ENCODE data around the gene PLCL2.

DNA sequence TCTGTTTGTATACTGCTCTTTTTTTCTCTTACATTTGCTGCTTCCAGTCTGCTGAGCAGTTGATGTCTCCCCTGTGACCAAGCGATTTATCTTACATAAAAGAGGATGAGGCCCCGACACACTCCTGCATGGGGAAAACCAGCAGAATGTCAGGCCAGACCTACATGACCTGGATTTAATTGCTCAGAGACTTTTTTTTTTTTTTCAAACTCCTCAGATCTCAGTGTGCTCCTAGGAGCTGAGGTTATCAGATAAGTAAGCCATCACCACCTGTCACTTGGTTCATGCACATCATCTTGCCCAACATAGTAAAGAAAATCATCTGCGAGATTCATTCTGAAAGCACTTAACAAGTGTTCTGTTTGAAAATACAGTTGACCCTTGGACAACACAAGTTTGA, 163.1 kb downstream of the PLCL2 start:
- no peak for TF ChIP-seq TAF1 (conservative IDR thresholded peaks at IDR 0.05)
- TF ChIP-seq, protein P1, sequence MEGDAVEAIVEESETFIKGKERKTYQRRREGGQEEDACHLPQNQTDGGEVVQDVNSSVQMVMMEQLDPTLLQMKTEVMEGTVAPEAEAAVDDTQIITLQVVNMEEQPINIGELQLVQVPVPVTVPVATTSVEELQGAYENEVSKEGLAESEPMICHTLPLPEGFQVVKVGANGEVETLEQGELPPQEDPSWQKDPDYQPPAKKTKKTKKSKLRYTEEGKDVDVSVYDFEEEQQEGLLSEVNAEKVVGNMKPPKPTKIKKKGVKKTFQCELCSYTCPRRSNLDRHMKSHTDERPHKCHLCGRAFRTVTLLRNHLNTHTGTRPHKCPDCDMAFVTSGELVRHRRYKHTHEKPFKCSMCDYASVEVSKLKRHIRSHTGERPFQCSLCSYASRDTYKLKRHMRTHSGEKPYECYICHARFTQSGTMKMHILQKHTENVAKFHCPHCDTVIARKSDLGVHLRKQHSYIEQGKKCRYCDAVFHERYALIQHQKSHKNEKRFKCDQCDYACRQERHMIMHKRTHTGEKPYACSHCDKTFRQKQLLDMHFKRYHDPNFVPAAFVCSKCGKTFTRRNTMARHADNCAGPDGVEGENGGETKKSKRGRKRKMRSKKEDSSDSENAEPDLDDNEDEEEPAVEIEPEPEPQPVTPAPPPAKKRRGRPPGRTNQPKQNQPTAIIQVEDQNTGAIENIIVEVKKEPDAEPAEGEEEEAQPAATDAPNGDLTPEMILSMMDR (IDR thresholded peaks at IDR 0.05; ENCODE audit: low read depth, low read length, missing input control), result no peak
- TF ChIP-seq, protein P2, sequence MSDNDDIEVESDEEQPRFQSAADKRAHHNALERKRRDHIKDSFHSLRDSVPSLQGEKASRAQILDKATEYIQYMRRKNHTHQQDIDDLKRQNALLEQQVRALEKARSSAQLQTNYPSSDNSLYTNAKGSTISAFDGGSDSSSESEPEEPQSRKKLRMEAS (IDR thresholded peaks at IDR 0.05), result no peak
- TF ChIP-seq SP1 (IDR thresholded peaks at IDR 0.05), result no peak
